ENCODE measurements around the gene TENM3.

Gene TENM3

DNA sequence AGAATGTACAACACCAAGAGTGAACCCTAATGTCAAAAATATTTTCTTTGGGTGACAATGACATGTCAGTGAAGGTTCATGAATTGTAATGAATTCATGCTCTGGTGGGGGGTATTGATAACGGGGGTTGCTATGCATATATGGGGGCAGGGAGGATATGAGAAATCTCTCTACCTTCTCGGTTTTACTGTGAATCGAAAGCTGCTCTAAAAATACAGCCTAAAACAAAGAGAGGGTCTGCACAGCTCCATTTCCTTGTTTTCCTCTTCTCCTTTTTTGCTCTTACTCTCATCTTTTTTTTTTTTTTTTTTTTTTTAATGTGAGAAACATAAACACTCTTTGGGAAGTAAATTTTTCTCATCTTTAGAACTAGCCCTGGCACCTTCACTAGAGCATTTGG lies 588.2 kb downstream of the TENM3 start:
- DNase-seq: no peak

DNA sequence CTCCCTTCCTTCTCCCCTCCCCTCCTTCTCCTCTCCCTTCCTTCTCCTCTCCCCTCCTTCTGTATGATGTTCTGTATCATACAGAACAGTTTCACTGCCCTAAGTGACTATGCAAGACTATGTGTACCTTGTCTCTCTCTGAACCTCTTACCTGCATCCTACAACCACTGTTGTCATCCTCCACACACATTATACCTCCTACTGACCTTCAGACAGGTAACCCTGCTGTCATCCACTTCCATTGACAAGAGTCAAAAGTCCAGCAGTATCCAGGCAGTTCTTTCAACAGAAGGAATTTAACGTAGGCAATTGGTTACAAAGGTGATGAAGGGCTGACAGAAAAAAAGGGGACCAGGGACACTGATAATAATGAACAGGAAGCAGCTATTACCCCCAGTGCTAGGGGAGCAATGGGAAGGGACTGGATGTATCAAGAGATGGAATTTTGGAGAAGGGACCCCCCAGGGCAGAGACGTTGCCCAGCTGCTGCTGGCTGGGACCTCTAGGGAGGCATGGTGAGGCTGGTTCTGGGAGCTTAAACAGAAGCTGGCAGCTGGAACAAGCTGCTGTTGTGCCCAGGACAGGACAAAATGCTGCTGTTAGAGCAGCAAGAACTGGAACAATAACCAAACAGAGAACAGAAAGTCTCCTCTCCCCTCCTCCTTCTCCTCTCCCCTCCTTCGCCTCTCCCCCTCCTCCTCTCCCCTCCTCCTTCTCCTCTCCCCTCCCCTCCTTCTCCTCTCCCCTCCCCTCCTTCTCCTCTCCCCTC lies 589.3 kb downstream of the TENM3 start:
- no peak for DNase-seq

GRCh38 chr4:182835006-182835740 lies 592.0 kb downstream of the TENM3 start:
- no peak for DNase-seq

DNA sequence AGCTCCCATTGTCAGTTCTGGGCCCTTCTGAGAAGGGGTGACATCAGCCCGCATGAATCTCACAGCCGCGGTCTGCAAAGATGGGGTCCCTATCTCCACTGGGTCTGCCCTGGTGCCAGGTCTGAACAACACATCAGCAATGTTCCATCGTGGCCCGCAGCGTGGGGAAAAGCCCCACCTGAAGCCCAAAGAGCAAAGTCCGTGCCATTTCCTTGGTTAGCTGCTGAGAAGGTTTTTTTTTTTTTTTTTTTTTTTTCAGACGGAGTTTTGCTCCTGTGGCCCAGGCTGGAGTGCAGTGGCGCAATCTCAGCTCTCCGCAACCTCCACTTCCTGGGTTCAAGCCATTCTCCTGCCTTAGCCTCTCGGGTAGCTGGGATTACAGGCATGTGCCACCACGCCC lies 594.6 kb downstream of the TENM3 start:
- no peak for DNase-seq

GRCh38 chr4:182838535-182838934 lies 595.3 kb downstream of the TENM3 start:
- no peak for DNase-seq

- no peak for DNase-seq
Observed at GRCh38 chr4:182839256-182839655, 596.1 kb downstream of the TENM3 start.

GRCh38 chr4:182840108-182840507 lies 596.9 kb downstream of the TENM3 start:
- DNase-seq: no peak

GRCh38 chr4:182842104-182842600 lies 599.0 kb downstream of the TENM3 start:
- DNase-seq: no peak

- no peak for DNase-seq
Observed at GRCh38 chr4:182842759-182843390, 599.7 kb downstream of the TENM3 start.

DNA sequence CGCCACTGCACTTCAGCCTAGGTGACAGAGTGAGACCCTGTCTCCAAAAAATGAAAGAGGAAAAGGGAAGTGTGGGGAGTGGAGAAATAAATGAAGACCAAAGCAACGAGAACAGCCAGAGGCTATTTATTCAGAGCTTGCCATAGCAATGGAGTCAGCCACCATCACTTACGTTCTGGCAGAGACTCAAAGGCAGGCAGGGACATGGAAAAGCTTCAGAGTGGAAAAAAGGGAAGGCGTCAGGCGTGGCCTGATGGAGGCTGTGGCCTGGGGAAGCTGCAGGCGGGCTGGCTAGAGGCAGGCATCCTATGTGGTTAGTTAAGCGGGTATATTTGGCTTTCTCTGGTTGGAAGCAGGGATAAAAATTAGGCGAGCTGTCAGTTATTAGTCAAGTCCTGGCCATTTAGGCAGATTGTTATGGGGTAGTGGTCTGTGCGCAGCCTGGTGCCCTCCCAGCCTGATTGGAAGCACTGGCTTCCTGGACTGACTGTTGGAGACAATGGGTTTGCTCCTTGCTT lies 600.7 kb downstream of the TENM3 start:
- no peak for DNase-seq

DNA sequence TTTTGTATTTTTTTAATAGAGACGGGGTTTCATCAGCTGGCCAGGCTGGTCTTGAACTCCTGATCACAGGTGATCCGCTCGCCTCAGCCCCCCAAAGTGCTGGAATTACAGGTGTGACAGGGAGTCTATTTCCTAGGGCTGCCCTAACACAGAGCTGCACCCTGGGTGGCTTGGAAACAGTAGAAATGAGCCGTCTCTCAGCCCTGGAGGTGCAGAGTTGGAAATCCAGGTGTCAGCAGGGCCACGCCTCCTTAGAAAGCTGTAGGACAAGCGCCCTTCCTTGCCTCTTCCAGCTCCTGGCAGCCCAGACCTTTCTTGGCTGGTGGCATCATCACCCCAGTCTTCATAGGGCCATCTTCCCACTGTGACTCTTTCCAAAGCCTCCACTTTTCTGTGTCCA lies 602.4 kb downstream of the TENM3 start:
- no peak for DNase-seq

GRCh38 chr4:182846036-182846435 lies 602.8 kb downstream of the TENM3 start:
- DNase-seq: no peak

GRCh38 chr4:182847576-182848450 lies 604.6 kb downstream of the TENM3 start:
- DNase-seq: no peak

DNA sequence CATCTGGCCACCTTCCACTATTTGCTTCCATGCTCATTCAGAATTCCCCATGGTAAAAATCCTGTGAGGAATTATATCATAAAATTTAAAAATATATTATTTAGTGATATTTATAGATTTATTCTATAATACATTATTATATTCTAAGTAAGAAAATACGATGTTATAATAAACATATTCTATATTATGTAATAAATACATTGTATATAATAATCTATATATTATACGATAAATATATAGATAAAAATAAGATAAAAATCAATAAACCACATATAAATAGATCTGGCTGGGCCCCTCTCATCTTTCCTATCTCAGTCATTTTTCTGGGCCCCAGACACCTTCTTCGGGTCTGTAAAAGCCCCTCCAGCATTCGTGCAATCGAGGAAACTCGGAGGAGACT lies 605.5 kb downstream of the TENM3 start:
- DNase-seq: no peak
